ENCODE results near the gene SGCE. TPM values are rescaled to one million over a fixed set of nuclear protein-coding genes. Genes with fewer than 3 reads are reported as not detected.

Gene SGCE
- total and polyA plus RNA-seq, 8 donors: 9.8 to 38.5 (median 15.8) TPM

DNA sequence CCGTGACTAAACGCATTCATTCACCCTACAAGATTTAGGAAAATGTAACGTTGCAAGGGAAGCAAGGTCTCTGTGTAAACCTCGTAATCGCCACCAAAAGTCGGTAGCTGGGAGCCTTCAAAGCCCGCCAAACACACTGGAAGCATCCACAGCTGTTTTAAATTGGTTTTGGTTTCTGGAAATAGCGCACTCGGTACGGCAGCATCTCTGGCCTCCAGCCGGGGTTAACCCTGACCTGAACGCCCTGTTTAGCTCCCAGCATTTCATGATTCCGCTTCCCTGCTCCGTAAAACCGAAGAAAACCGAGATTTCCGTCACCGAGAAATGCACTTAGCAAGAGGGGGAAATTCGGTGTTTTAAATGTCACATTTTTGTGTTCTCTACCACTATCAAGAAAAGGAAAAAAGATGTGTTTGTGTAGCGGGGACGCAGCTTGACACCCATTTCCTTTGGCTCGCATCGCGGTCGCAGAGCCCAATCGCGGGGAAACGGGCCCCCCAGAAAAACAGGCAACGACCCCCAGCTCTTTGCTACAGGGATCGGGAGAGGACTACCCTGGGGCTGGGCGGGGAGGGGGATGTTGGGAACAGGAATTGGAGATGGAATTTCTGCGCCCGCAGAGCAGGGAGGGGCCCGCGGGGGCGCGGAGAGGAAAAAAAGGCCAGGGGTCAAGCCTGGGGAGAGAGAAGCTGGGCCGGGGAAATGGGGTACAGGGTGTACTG is 646 bp downstream of the SGCE start:
- no peak for TF ChIP-seq CTCF (IDR thresholded peaks at IDR 0.05)
- WGBS, 2 donors: 3 to 4% methylated on average over 37 to 38 of the region's 38 CpGs
- peak overlapping the region; percentile 16 to 52 (median 34) for H3K4me3 ChIP-seq
- peaks cover 0 to 27% (median 5%) of the 10 kb centered on the region in 4 donors for H3K27me3 ChIP-seq
- H3K36me3 ChIP-seq: no peaks in the 10 kb centered on the region
- no peaks in the 10 kb centered on the region for H3K9me3 ChIP-seq
- peaks cover 0 to 7% (median 0%) of the 10 kb centered on the region in 3 donors for H3K4me1 ChIP-seq
- H3K27ac ChIP-seq: peak overlapping the region; percentile 15 to 67 (median 57)
- ATAC-seq (no peak), FAIRE-seq (no peak), DNase-seq (peak in 2 of 6 donors; percentile 18 to 57)
- intact Hi-C loops (cut with DNase I): no loop called here

GRCh38 chr7:94654783-94655125 is 1.2 kb downstream of the SGCE start:
- Histone ChIP-seq H3K27ac (peak overlapping the region in 2 of 4 donors; percentile 58 to 67), H3K27me3 (peaks cover 0 to 27% (median 5%) of the 10 kb centered on the region in 4 donors), H3K36me3 (no peaks in the 10 kb centered on the region), H3K9me3 (no peaks in the 10 kb centered on the region), H3K4me1 (peaks cover 0 to 7% (median 0%) of the 10 kb centered on the region in 3 donors), H3K4me3 (peak overlapping the region; percentile 16 to 52 (median 34))
- DNase-seq (no peak), FAIRE-seq (no peak), ATAC-seq (no peak)
- TF ChIP-seq CTCF (IDR thresholded peaks at IDR 0.05): no peak
- WGBS, 2 donors: 7 to 9% methylated on average over 11 of the region's 11 CpGs
- intact Hi-C loops (cut with DNase I): no loop called here

- no peak for FAIRE-seq
Observed at GRCh38 chr7:94650147-94651051, 5.5 kb downstream of the SGCE start.

GRCh38 chr7:94649450-94649849 is 6.5 kb downstream of the SGCE start:
- TF ChIP-seq CTCF (IDR thresholded peaks at IDR 0.05): no peak
- H3K4me3 ChIP-seq: no peak overlapping the region
- peaks cover 0 to 19% (median 5%) of the 10 kb centered on the region in 4 donors for H3K27me3 ChIP-seq
- no peaks in the 10 kb centered on the region for H3K36me3 ChIP-seq
- FAIRE-seq: no peak
- no peaks in the 10 kb centered on the region for H3K9me3 ChIP-seq
- DNase-seq: no peak
- no peaks in the 10 kb centered on the region for H3K4me1 ChIP-seq
- intact Hi-C loops (cut with DNase I): no loop called here
- ATAC-seq: no peak
- WGBS, 2 donors: 69 to 75% methylated on average over 4 of the region's 4 CpGs
- H3K27ac ChIP-seq: no peak overlapping the region

More at GRCh38 chr7:94650147-94651051, 5.5 kb downstream of the SGCE start:
- no peaks in the 10 kb centered on the region for H3K36me3 ChIP-seq
- peaks cover 0 to 27% (median 5%) of the 10 kb centered on the region in 4 donors for H3K27me3 ChIP-seq
- DNase-seq (no peak), ATAC-seq (peak in 1 of 4 donors; percentile 32)
- TF ChIP-seq CTCF (IDR thresholded peaks at IDR 0.05): no peak
- WGBS, 2 donors: 63 to 69% methylated on average over 4 of the region's 4 CpGs
- peaks cover 0 to 7% (median 0%) of the 10 kb centered on the region in 3 donors for H3K4me1 ChIP-seq
- no peaks in the 10 kb centered on the region for H3K9me3 ChIP-seq
- no peak overlapping the region for H3K27ac ChIP-seq
- H3K4me3 ChIP-seq: no peak overlapping the region
- intact Hi-C loops (cut with DNase I): no loop called here
